GM12873 (cell line): ENCODE data around the gene HOXC13.

ENCODE experiments used
- CTCF ChIP-seq: IDR thresholded peaks from 2 replicates; pipeline ENCODE4 v1.5.1; 2012; ENCODE audit warnings: low read depth, mild to moderate bottlenecking, moderate library complexity, low read length, control low read depth; ENCODE audit not compliant: insufficient read depth; ENCODE audit errors: missing control alignments

Gene HOXC13

GRCh38 chr12:53958128-53958527 lies 19.5 kb downstream of the HOXC13 start:
- TF ChIP-seq CTCF, result no peak

GRCh38 chr12:53959314-53959713 lies 20.7 kb downstream of the HOXC13 start:
- no peak for TF ChIP-seq CTCF

GRCh38 chr12:53960187-53961024 lies 21.8 kb downstream of the HOXC13 start:
- TF ChIP-seq CTCF, result no peak

GRCh38 chr12:53961025-53961761 lies 22.6 kb downstream of the HOXC13 start:
- TF ChIP-seq CTCF, result no peak

GRCh38 chr12:53963005-53963404 lies 24.4 kb downstream of the HOXC13 start:
- no peak for TF ChIP-seq CTCF

- no peak for TF ChIP-seq CTCF
Observed at GRCh38 chr12:53963434-53964314, 25.0 kb downstream of the HOXC13 start.
